ENCODE data around the gene PGM5.

PGM5 gene

DNA sequence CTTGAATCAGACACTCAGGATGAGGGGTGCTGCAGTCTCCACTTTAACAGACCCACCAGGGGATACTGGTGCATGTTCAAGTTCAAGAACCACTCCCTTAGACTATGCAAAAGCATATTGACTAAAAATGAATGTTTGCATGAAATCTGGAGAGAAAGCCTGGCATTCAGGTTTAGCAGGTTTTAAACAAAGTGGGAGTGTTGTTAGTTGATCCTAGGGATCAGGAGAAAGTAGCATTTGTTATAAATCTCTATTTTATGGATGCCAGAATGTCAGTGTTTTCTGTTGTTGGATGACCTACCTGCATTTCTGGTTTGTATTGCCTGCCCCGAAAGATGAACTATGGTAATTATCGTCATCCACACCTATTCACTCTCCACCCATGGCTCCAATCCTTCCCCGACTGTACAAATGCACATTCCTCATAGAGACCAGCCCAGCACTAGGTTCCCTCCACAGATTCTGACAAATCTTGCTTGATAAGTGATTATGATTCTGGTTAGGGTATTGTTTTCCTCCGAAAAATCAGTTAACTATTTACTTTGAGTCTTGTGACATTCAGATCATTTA, 167.0 kb downstream of the PGM5 start:
- Histone ChIP-seq H3K4me1 (ENCODE audit: control insufficient read depth in 1 of 2, insufficient read depth in 1 of 2, low read depth in 1 of 2, low read length in 1 of 2) (peaks cover 39 to 43% of the 10 kb centered on the region in 2 experiments), H3K9me3 (no peaks in the 10 kb centered on the region), H3K27me3 (no peaks in the 10 kb centered on the region), H3K4me3 (ENCODE audit: low read depth in 1 of 2, low read length in 1 of 2) (no peak overlapping the region), H3K36me3 (no peaks in the 10 kb centered on the region), H3K27ac (peak overlapping the region; percentile 89)
- TF ChIP-seq, protein P1, sequence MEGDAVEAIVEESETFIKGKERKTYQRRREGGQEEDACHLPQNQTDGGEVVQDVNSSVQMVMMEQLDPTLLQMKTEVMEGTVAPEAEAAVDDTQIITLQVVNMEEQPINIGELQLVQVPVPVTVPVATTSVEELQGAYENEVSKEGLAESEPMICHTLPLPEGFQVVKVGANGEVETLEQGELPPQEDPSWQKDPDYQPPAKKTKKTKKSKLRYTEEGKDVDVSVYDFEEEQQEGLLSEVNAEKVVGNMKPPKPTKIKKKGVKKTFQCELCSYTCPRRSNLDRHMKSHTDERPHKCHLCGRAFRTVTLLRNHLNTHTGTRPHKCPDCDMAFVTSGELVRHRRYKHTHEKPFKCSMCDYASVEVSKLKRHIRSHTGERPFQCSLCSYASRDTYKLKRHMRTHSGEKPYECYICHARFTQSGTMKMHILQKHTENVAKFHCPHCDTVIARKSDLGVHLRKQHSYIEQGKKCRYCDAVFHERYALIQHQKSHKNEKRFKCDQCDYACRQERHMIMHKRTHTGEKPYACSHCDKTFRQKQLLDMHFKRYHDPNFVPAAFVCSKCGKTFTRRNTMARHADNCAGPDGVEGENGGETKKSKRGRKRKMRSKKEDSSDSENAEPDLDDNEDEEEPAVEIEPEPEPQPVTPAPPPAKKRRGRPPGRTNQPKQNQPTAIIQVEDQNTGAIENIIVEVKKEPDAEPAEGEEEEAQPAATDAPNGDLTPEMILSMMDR (IDR thresholded peaks at IDR 0.05) = no peak

DNA sequence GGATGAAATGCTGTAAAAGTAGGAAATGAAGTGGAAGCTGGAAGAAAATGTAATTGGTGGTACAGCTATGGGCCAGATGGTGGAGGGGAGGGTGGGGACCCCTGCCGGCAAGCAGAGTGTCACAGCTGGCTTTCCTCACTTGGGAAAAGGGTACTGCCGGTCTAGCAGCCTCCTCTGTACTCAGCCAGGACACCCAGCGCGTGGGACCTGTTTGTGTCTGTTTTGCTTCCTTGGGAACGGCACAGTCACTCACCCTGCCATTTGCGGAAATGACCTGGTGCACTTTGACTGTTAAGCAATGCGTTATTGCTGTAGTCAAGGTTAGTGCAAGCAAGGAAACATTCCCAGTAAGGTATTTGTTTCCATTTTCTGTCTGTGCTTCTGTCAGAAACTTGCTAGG, 174.2 kb downstream of the PGM5 start:
- TF ChIP-seq, protein P1 (IDR thresholded peaks at IDR 0.05) = peak; percentile 47

DNA sequence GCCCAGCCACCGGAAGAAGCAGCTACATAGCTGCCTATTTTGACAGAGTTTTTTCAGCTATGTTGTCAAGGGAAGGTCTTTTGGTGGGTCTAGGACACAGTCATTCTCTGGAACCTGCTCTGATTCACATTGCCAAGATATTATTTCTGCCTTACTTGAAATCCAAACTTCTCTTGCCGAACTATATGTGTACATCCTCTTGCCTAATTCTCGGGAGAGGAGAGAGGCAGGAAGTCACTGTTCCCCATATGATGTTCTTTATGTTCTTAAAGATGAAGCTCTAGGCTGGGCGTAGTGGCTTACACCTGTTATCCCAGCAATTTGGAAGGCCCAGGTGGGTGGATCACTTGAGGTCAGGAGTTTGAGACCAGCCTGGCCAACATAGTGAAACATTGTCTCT, 175.7 kb downstream of the PGM5 start:
- H3K4me3 ChIP-seq (ENCODE audit: low read depth in 1 of 2, low read length in 1 of 2) = peak overlapping the region; percentile 51 to 64
- H3K27ac ChIP-seq = peak overlapping the region; percentile 93
- peaks cover 58 to 60% of the 10 kb centered on the region in 2 experiments for H3K4me1 ChIP-seq (ENCODE audit: control insufficient read depth in 1 of 2, insufficient read depth in 1 of 2, low read depth in 1 of 2, low read length in 1 of 2)
- no peaks in the 10 kb centered on the region for H3K9me3 ChIP-seq
- no peaks in the 10 kb centered on the region for H3K27me3 ChIP-seq
- TF ChIP-seq, protein P1 (IDR thresholded peaks at IDR 0.05) = no peak
- H3K36me3 ChIP-seq = peaks cover 3% of the 10 kb centered on the region

More for the DNA sequence above, 174.2 kb downstream of the PGM5 start:
- Histone ChIP-seq H3K36me3 (no peaks in the 10 kb centered on the region), H3K4me1 (ENCODE audit: control insufficient read depth in 1 of 2, insufficient read depth in 1 of 2, low read depth in 1 of 2, low read length in 1 of 2) (peaks cover 60 to 62% of the 10 kb centered on the region in 2 experiments), H3K9me3 (no peaks in the 10 kb centered on the region), H3K4me3 (ENCODE audit: low read depth in 1 of 2, low read length in 1 of 2) (peak overlapping the region; percentile 51 to 64), H3K27me3 (no peaks in the 10 kb centered on the region), H3K27ac (peak overlapping the region; percentile 93)

DNA sequence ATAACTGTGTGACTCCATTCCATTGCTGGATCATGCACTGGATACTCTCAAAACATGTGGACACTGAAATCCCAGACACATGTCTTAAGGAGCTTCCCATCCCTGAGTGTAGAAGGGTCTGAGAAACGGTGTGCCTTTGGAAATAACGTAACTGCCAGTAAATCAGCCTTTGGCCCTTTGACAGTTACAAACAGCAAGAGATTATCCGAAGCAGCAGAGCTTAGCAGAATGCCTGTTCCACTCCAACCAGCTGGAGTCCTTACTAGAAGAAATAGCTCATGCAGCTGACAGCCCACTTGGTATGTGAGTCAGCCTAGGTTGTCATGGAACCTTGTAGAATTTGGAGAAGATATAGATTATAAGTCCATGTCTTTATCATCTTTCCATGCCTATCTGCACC, 177.3 kb downstream of the PGM5 start:
- H3K27ac ChIP-seq = peak overlapping the region; percentile 93
- peaks cover 3% of the 10 kb centered on the region for H3K36me3 ChIP-seq
- no peaks in the 10 kb centered on the region for H3K27me3 ChIP-seq
- no peaks in the 10 kb centered on the region for H3K9me3 ChIP-seq
- H3K4me3 ChIP-seq (ENCODE audit: low read depth in 1 of 2, low read length in 1 of 2) = no peak overlapping the region
- TF ChIP-seq, protein P1 (IDR thresholded peaks at IDR 0.05) = no peak
- peaks cover 52 to 54% of the 10 kb centered on the region in 2 experiments for H3K4me1 ChIP-seq (ENCODE audit: control insufficient read depth in 1 of 2, insufficient read depth in 1 of 2, low read depth in 1 of 2, low read length in 1 of 2)

DNA sequence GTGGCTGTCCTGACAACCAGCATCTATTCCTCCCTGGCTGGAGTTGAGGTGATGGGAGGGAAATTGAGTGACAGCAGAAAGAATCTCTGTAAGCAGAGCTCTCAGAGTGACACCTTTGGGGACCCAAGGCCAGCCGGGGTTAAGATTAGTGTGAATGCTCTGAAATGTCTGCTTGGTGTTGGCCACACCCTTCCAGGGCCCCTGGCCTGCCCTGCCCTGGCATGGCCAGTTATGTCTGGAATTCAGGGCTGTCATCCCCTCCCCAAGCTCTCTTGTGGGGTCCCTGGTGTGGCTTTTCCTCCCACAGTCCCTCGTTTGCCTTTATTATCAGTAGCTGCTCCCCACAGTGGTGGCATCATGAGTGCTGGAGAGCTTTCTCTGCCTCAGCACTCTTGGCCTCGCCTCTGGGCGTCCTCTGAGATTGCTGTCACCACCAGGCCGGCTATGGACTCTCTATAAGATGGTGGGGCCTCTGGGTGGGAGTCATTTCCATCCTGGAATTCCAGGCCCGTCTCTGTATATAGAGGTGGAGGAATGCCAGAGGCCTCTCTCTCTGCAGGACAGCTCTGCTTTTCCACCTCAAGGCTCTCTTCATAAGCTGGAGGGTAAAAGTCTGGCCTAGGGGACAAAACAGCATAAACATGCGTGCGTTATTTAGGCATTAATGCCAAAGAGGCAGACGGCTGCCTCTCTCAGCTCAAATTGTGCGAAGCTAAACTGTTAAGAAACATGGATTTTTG, 180.6 kb downstream of the PGM5 start:
- Histone ChIP-seq H3K9me3 (no peaks in the 10 kb centered on the region), H3K4me1 (ENCODE audit: control insufficient read depth in 1 of 2, insufficient read depth in 1 of 2, low read depth in 1 of 2, low read length in 1 of 2) (peaks cover 25 to 39% of the 10 kb centered on the region in 2 experiments), H3K36me3 (peaks cover 7% of the 10 kb centered on the region), H3K27me3 (no peaks in the 10 kb centered on the region), H3K4me3 (ENCODE audit: low read depth in 1 of 2, low read length in 1 of 2) (no peak overlapping the region), H3K27ac (no peak overlapping the region)
- TF ChIP-seq, protein P1 (IDR thresholded peaks at IDR 0.05) = no peak
